ENCODE data around the gene AKAP12.

Gene AKAP12

GRCh38 chr6:151377095-151377494 is 137.3 kb downstream of the AKAP12 start:
- Histone ChIP-seq H3K4me3 (ENCODE audit: low read length, poor library complexity, severe bottlenecking) (no peak overlapping the region), H2AFZ (ENCODE audit: low read length) (no peak overlapping the region), H3F3A (ENCODE audit: low read depth) (peaks cover 6% of the 10 kb centered on the region; the same call in 1 of the 2 replicates), H4K20me1 (ENCODE audit: insufficient read depth, low read length, poor library complexity, severe bottlenecking) (peaks cover 57% of the 10 kb centered on the region), H3K4me2 (ENCODE audit: low read depth, low read length, poor library complexity, severe bottlenecking) (no peak overlapping the region), H3K36me3 (ENCODE audit: insufficient read depth, low read length) (no peaks in the 10 kb centered on the region), H3K4me1 (ENCODE audit: insufficient read depth, low read length, poor library complexity, severe bottlenecking) (peaks cover 45% of the 10 kb centered on the region), H3K9ac (ENCODE audit: low read depth, low read length, poor library complexity, severe bottlenecking) (no peak overlapping the region), H3K79me2 (ENCODE audit: insufficient read depth, low read length) (peaks cover 38% of the 10 kb centered on the region), H3K27me3 (ENCODE audit: insufficient read depth, low read length, poor library complexity, severe bottlenecking) (no peaks in the 10 kb centered on the region), H3K9me3 (ENCODE audit: insufficient read depth, low read depth, low read length) (no peaks in the 10 kb centered on the region), H3K9me2 (replicated peaks; ENCODE audit: low read depth, low read length) (no peaks in the 10 kb centered on the region)
- TF ChIP-seq, protein P1, sequence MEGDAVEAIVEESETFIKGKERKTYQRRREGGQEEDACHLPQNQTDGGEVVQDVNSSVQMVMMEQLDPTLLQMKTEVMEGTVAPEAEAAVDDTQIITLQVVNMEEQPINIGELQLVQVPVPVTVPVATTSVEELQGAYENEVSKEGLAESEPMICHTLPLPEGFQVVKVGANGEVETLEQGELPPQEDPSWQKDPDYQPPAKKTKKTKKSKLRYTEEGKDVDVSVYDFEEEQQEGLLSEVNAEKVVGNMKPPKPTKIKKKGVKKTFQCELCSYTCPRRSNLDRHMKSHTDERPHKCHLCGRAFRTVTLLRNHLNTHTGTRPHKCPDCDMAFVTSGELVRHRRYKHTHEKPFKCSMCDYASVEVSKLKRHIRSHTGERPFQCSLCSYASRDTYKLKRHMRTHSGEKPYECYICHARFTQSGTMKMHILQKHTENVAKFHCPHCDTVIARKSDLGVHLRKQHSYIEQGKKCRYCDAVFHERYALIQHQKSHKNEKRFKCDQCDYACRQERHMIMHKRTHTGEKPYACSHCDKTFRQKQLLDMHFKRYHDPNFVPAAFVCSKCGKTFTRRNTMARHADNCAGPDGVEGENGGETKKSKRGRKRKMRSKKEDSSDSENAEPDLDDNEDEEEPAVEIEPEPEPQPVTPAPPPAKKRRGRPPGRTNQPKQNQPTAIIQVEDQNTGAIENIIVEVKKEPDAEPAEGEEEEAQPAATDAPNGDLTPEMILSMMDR (conservative IDR thresholded peaks at IDR 0.05; ENCODE audit: low read length), result no peak
- no peak for TF ChIP-seq EZH2phosphoT487 (IDR thresholded peaks at IDR 0.05; ENCODE audit: borderline replicate concordance)

GRCh38 chr6:151379933-151380847 is 140.4 kb downstream of the AKAP12 start:
- Histone ChIP-seq H3K27me3 (ENCODE audit: insufficient read depth, low read length, poor library complexity, severe bottlenecking) (no peaks in the 10 kb centered on the region), H3K4me3 (ENCODE audit: low read length, poor library complexity, severe bottlenecking) (no peak overlapping the region), H2AFZ (ENCODE audit: low read length) (no peak overlapping the region), H3K36me3 (ENCODE audit: insufficient read depth, low read length) (no peaks in the 10 kb centered on the region), H3K4me2 (ENCODE audit: low read depth, low read length, poor library complexity, severe bottlenecking) (peak overlapping the region; percentile 20), H3K9me3 (ENCODE audit: insufficient read depth, low read depth, low read length) (no peaks in the 10 kb centered on the region), H3F3A (ENCODE audit: low read depth) (peaks cover 6% of the 10 kb centered on the region; the same call in 1 of the 2 replicates), H4K20me1 (ENCODE audit: insufficient read depth, low read length, poor library complexity, severe bottlenecking) (peaks cover 34% of the 10 kb centered on the region), H3K9me2 (replicated peaks; ENCODE audit: low read depth, low read length) (no peaks in the 10 kb centered on the region), H3K9ac (ENCODE audit: low read depth, low read length, poor library complexity, severe bottlenecking) (no peak overlapping the region), H3K79me2 (ENCODE audit: insufficient read depth, low read length) (peaks cover 42% of the 10 kb centered on the region), H3K4me1 (ENCODE audit: insufficient read depth, low read length, poor library complexity, severe bottlenecking) (peaks cover 28% of the 10 kb centered on the region)
- TF ChIP-seq EZH2phosphoT487 (IDR thresholded peaks at IDR 0.05; ENCODE audit: borderline replicate concordance), result no peak
- TF ChIP-seq, protein P1 (conservative IDR thresholded peaks at IDR 0.05; ENCODE audit: low read length), result no peak

DNA sequence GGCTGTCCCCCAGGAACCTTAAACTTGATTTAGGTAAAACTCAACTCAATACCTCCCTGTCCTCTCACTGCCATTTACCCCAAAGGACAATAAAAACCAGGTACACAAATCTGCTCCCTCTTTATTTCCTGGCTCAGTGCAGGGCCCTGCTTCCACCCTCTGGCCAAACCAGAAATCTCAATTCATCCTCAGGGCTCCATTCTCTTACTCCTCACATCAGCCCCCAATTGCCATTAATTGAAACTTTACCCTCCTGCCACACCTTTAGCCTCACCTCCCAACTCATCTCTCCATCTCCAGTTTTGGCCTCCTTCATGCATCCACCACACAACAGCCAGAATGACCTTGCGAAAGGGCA is 141.1 kb downstream of the AKAP12 start:
- Histone ChIP-seq H3K4me3 (ENCODE audit: low read length, poor library complexity, severe bottlenecking) (no peak overlapping the region), H3K79me2 (ENCODE audit: insufficient read depth, low read length) (peaks cover 46% of the 10 kb centered on the region), H3K9me2 (replicated peaks; ENCODE audit: low read depth, low read length) (no peaks in the 10 kb centered on the region), H2AFZ (ENCODE audit: low read length) (no peak overlapping the region), H4K20me1 (ENCODE audit: insufficient read depth, low read length, poor library complexity, severe bottlenecking) (peaks cover 31% of the 10 kb centered on the region), H3K9me3 (ENCODE audit: insufficient read depth, low read depth, low read length) (no peaks in the 10 kb centered on the region), H3F3A (ENCODE audit: low read depth) (peaks cover 5% of the 10 kb centered on the region; the same call in 1 of the 2 replicates), H3K36me3 (ENCODE audit: insufficient read depth, low read length) (no peaks in the 10 kb centered on the region), H3K4me1 (ENCODE audit: insufficient read depth, low read length, poor library complexity, severe bottlenecking) (peaks cover 28% of the 10 kb centered on the region), H3K9ac (ENCODE audit: low read depth, low read length, poor library complexity, severe bottlenecking) (no peak overlapping the region), H3K4me2 (ENCODE audit: low read depth, low read length, poor library complexity, severe bottlenecking) (peak overlapping the region; percentile 20), H3K27me3 (ENCODE audit: insufficient read depth, low read length, poor library complexity, severe bottlenecking) (no peaks in the 10 kb centered on the region)
- TF ChIP-seq, protein P1 (conservative IDR thresholded peaks at IDR 0.05; ENCODE audit: low read length), result no peak
- no peak for TF ChIP-seq EZH2phosphoT487 (IDR thresholded peaks at IDR 0.05; ENCODE audit: borderline replicate concordance)

All from Loucy (cell line).